ENCODE measurements around the gene CGN. TPM values are rescaled to one million over a fixed set of nuclear protein-coding genes. Genes with fewer than 3 reads are reported as not detected.

Gene CGN
- total RNA-seq, 6 experiments from 2014 or later = 15.9 to 65.4 (median 38.6) TPM

- H3K4me3 ChIP-seq = no peak overlapping the region
- H3K36me3 ChIP-seq = no peaks in the 10 kb centered on the region
- no peak overlapping the region for H3K27ac ChIP-seq
- 73% methylated on average over 2 of the region's 3 CpGs for WGBS (ENCODE audit: insufficient coverage, low coverage, low lambda C conversion rate, missing lambda C conversion rate)
- DNase-seq (no peak), ATAC-seq (no peak)
- no peaks in the 10 kb centered on the region for H3K4me1 ChIP-seq
- intact Hi-C loops (cut with DNase I) = no loop called here
- H3K9me3 ChIP-seq = no peaks in the 10 kb centered on the region
- TF ChIP-seq CTCF (IDR thresholded peaks at IDR 0.05) (no peak), POLR2A (IDR thresholded peaks at IDR 0.05) (no peak)
- H3K27me3 ChIP-seq = no peaks in the 10 kb centered on the region
These were observed 36.4 kb upstream of the CGN start for GRCh38 chr1:151474745-151475144.

GRCh38 chr1:151475175-151475574 is 36.0 kb upstream of the CGN start:
- intact Hi-C loops (cut with DNase I) = no loop called here
- TF ChIP-seq CTCF (IDR thresholded peaks at IDR 0.05) (no peak), POLR2A (IDR thresholded peaks at IDR 0.05) (no peak)
- DNase-seq (no peak), ATAC-seq (no peak)
- Histone ChIP-seq H3K4me3 (no peak overlapping the region), H3K36me3 (no peaks in the 10 kb centered on the region), H3K4me1 (no peaks in the 10 kb centered on the region), H3K27ac (no peak overlapping the region), H3K27me3 (no peaks in the 10 kb centered on the region), H3K9me3 (no peaks in the 10 kb centered on the region)
- 67% methylated on average over 1 of the region's 1 CpG for WGBS (ENCODE audit: insufficient coverage, low coverage, low lambda C conversion rate, missing lambda C conversion rate)

- H3K4me1 ChIP-seq = no peaks in the 10 kb centered on the region
- TF ChIP-seq POLR2A (IDR thresholded peaks at IDR 0.05) (no peak), CTCF (IDR thresholded peaks at IDR 0.05) (no peak)
- intact Hi-C loops (cut with DNase I) = no loop called here
These were observed 35.1 kb upstream of the CGN start for GRCh38 chr1:151476083-151476482.

GRCh38 chr1:151477066-151477465 is 34.1 kb upstream of the CGN start:
- Histone ChIP-seq H3K9me3 (no peaks in the 10 kb centered on the region), H3K4me1 (no peaks in the 10 kb centered on the region), H3K27ac (no peak overlapping the region), H3K4me3 (no peak overlapping the region), H3K27me3 (no peaks in the 10 kb centered on the region), H3K36me3 (no peaks in the 10 kb centered on the region)
- no peak for ATAC-seq
- no peak for TF ChIP-seq CTCF (IDR thresholded peaks at IDR 0.05)
- TF ChIP-seq POLR2A (IDR thresholded peaks at IDR 0.05) = no peak
- no peak for DNase-seq
- 63% methylated on average over 3 of the region's 3 CpGs for WGBS (ENCODE audit: insufficient coverage, low coverage, low lambda C conversion rate, missing lambda C conversion rate)
- intact Hi-C loops (cut with DNase I) = no loop called here

More at GRCh38 chr1:151476083-151476482, 35.1 kb upstream of the CGN start:
- ATAC-seq (no peak), DNase-seq (no peak)
- Histone ChIP-seq H3K4me3 (no peak overlapping the region), H3K36me3 (no peaks in the 10 kb centered on the region), H3K27ac (no peak overlapping the region), H3K27me3 (no peaks in the 10 kb centered on the region), H3K9me3 (no peaks in the 10 kb centered on the region)
- 77% methylated on average over 3 of the region's 6 CpGs for WGBS (ENCODE audit: insufficient coverage, low coverage, low lambda C conversion rate, missing lambda C conversion rate)

Measured in right lobe of liver (tissue), 6 donors.